Smooth muscle cell (in vitro differentiated cells): ENCODE results near the gene CATSPER3. TPM values are rescaled to one million over a fixed set of nuclear protein-coding genes. Genes with fewer than 3 reads are reported as not detected.

ENCODE experiments used
- DNase-seq: peaks from one replicate; lab custom pipeline; 2025; ENCODE audit not compliant: unreplicated experiment; lab: John Stamatoyannopoulos, UW
- H2AFZ ChIP-seq: fragments of 200-600 bp; sonication (generic); 2 replicates; pipeline ENCODE4 v1.6.0; 2016; ENCODE audit warnings: antibody characterized with exemption, low read depth, mild to moderate bottlenecking
- H3F3A ChIP-seq: fragments of 200-600 bp; sonication (generic); 2 replicates; pipeline ENCODE4 v1.6.0; 2017; ENCODE audit warnings: antibody characterized with exemption, low read depth
- H3K27ac ChIP-seq: fragments of 200-600 bp; sonication (generic); 2 replicates; pipeline ENCODE4 v1.5.1; 2016; ENCODE audit warnings: low read depth, mild to moderate bottlenecking
- H3K27me3 ChIP-seq: fragments of 200-600 bp; sonication (generic); 2 replicates; pipeline ENCODE4 v1.6.1; 2016; ENCODE audit warnings: low read depth, mild to moderate bottlenecking
- H3K36me3 ChIP-seq: fragments of 200-600 bp; sonication (generic); 2 replicates; pipeline ENCODE4 v1.5.1; 2016; ENCODE audit warnings: low read depth
- H3K4me1 ChIP-seq: fragments of 200-600 bp; sonication (generic); 2 replicates; pipeline ENCODE4 v1.5.1; 2016; ENCODE audit warnings: low read depth
- H3K4me2 ChIP-seq: fragments of 200-600 bp; sonication (generic); 2 replicates; pipeline ENCODE4 v1.6.0; 2016; ENCODE audit warnings: mild to moderate bottlenecking
- H3K4me3 ChIP-seq: fragments of 200-600 bp; sonication (generic); 2 replicates; pipeline ENCODE4 v1.5.1; 2016; ENCODE audit warnings: mild to moderate bottlenecking
- H3K79me2 ChIP-seq: fragments of 200-600 bp; sonication (generic); 2 replicates; pipeline ENCODE4 v1.6.0; 2016; ENCODE audit warnings: low read depth, mild to moderate bottlenecking
- H3K9ac ChIP-seq: fragments of 200-600 bp; sonication (generic); 2 replicates; pipeline ENCODE4 v1.6.0; 2016; ENCODE audit warnings: low read depth
- H3K9me3 ChIP-seq: fragments of 200-600 bp; sonication (generic); replicated peaks from 2 replicates; pipeline ENCODE4 v1.5.1; 2016; ENCODE audit warnings: low read depth
- H4K20me1 ChIP-seq: fragments of 200-600 bp; sonication (generic); 2 replicates; pipeline ENCODE4 v1.6.0; 2016; ENCODE audit warnings: low read depth
- WGBS: methylation state at CpG from one replicate; pipeline ENCODE4 v1.1.7; 2016; ENCODE audit warnings: low lambda C conversion rate; 5-methylcytosine and 5-hydroxymethylcytosine counted together
- polyA plus RNA-seq: library from polyadenylated mRNA; unstranded; fragments of >200 nt; fragmentation: Nextera tagmentation; extraction: Ambion mirVana; gene quantifications from 2 replicates; pipeline ENCODE4 v1.2.1, GENCODE V29; 2016
- total RNA-seq: library from RNA; depleted of rRNA; stranded (reverse); fragments of >200 nt; gene quantifications from 2 replicates; pipeline ENCODE4 v1.2.3, GENCODE V29; 2014
- TF ChIP-seq, protein P1 (sequence below): fragments of 200-600 bp; sonication (generic); IDR thresholded peaks from 2 replicates; pipeline ENCODE4 v1.5.1; 2017; ENCODE audit warnings: borderline replicate concordance, mild to moderate bottlenecking, antibody characterized with exemption; ENCODE audit not compliant: insufficient read depth, poor library complexity, severe bottlenecking

CATSPER3 gene
- total and polyA plus RNA-seq, 2 experiments from 2014 or later = not detected

DNA sequence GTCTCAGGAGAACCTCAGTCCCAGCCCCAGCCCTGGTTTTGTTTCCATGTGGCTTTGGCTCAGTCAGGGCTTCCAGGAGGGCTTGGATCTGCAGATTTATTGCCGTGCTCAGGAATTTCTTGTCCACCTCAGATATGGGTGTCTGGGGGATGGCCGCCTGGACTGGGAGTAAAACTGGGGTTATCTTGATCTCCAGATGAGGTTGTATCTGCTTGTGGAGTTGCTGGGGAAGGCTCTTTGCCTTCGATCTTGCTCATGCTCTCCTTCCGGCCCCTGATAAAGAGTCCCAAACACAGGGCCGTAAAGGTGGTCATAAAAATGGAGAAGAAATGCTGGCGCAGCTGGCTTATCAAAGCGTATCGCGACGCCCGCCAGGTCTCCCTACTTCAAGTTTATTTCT lies 84.2 kb downstream of the CATSPER3 start:
- WGBS = 67% methylated on average over 11 of the region's 11 CpGs
- Histone ChIP-seq H3K27me3 (peaks cover 25% of the 10 kb centered on the region), H3K27ac (no peak overlapping the region), H3F3A (no peaks in the 10 kb centered on the region), H3K4me1 (peaks cover 5% of the 10 kb centered on the region), H3K9ac (no peak overlapping the region), H3K36me3 (no peaks in the 10 kb centered on the region), H3K4me2 (no peak overlapping the region), H4K20me1 (no peaks in the 10 kb centered on the region), H3K9me3 (no peaks in the 10 kb centered on the region), H2AFZ (no peak overlapping the region), H3K4me3 (no peak overlapping the region), H3K79me2 (no peaks in the 10 kb centered on the region)
- DNase-seq = no peak
- TF ChIP-seq, protein P1, sequence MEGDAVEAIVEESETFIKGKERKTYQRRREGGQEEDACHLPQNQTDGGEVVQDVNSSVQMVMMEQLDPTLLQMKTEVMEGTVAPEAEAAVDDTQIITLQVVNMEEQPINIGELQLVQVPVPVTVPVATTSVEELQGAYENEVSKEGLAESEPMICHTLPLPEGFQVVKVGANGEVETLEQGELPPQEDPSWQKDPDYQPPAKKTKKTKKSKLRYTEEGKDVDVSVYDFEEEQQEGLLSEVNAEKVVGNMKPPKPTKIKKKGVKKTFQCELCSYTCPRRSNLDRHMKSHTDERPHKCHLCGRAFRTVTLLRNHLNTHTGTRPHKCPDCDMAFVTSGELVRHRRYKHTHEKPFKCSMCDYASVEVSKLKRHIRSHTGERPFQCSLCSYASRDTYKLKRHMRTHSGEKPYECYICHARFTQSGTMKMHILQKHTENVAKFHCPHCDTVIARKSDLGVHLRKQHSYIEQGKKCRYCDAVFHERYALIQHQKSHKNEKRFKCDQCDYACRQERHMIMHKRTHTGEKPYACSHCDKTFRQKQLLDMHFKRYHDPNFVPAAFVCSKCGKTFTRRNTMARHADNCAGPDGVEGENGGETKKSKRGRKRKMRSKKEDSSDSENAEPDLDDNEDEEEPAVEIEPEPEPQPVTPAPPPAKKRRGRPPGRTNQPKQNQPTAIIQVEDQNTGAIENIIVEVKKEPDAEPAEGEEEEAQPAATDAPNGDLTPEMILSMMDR = no peak

DNA sequence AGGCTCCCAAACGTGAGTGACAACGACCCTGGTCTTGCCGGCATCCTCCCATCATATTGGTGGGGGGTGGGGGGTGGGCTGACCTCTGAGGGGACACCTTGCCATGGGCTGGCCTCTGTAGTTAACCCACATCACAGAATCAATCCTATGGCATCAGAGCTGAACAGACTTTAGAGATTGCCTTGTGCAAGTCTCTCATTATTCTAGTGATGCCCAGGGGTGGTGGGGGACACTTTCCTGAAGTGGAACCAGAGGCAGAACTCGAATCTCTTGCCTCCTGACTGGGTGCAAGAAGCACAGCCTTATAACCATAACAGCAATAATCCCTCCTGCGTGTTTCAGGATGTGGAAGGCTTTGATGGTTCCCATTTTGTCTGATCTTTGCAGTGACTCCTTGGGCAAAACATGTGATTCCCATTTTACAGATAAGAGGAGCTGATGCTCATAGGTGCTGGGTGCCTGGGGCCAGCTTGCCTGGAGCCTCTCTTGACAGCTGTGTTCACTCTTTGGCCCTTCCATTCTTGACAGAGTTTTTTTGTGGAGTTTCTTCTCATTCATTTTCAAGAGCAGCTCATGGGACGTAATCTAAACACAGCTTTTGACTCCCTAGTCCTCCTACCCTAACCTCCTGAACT lies 84.9 kb downstream of the CATSPER3 start:
- WGBS = 64% methylated on average over 6 of the region's 6 CpGs
- Histone ChIP-seq H2AFZ (no peak overlapping the region), H3K9ac (no peak overlapping the region), H3K27me3 (peaks cover 25% of the 10 kb centered on the region), H3K4me2 (no peak overlapping the region), H3K4me1 (peaks cover 5% of the 10 kb centered on the region), H3K9me3 (no peaks in the 10 kb centered on the region), H3F3A (no peaks in the 10 kb centered on the region), H4K20me1 (no peaks in the 10 kb centered on the region), H3K36me3 (no peaks in the 10 kb centered on the region), H3K4me3 (no peak overlapping the region), H3K27ac (no peak overlapping the region), H3K79me2 (no peaks in the 10 kb centered on the region)
- DNase-seq = no peak
- TF ChIP-seq, protein P1 = no peak

DNA sequence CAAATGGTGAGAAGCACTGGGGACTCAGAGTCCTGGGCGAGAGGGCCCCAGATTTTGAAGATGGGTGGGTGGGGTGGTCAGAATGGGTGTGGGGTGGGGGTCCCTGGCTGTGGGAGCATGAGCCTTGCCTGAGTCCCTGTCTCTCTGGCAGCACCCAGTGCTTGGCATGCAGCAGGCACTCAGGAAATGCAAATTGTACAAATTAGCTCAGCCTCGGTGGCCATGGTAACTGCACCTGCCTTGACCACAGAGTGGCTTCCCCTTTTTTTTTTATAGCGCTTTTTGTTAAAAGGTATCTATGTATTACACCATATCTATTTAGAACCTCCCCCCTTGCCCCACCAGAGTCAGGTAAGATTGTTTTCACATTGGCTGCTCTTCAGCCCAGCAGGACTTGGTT lies 85.6 kb downstream of the CATSPER3 start:
- Histone ChIP-seq H3K4me2 (no peak overlapping the region), H3K4me1 (peaks cover 5% of the 10 kb centered on the region), H4K20me1 (no peaks in the 10 kb centered on the region), H2AFZ (no peak overlapping the region), H3K9ac (no peak overlapping the region), H3K27ac (no peak overlapping the region), H3K36me3 (no peaks in the 10 kb centered on the region), H3K4me3 (no peak overlapping the region), H3K9me3 (no peaks in the 10 kb centered on the region), H3K79me2 (no peaks in the 10 kb centered on the region), H3F3A (no peaks in the 10 kb centered on the region), H3K27me3 (peaks cover 25% of the 10 kb centered on the region)
- 92% methylated on average over 3 of the region's 3 CpGs for WGBS
- TF ChIP-seq, protein P1 = no peak
- no peak for DNase-seq

DNA sequence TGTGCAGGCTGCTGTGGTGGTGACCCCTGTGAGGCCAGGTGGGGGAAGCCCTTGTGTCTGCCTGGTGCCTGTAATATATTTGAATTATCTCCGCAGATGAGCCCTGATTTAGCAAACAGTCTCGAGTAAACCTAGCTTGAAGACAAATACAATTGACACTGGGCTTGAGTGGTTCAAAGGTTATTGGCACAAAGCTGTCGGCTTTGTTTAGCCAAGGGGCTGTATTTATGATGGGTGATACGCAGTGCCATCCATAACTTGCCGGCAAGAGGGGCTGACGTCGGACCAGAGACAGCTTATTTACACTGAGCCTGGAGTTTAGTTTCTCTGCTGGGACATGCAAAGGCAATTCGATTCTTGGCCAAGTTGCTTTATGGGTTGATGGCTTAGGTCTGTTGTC lies 86.3 kb downstream of the CATSPER3 start:
- no peaks in the 10 kb centered on the region for H4K20me1 ChIP-seq
- no peaks in the 10 kb centered on the region for H3K79me2 ChIP-seq
- WGBS = 85% methylated on average over 8 of the region's 8 CpGs
- H3K27ac ChIP-seq = no peak overlapping the region
- no peak overlapping the region for H3K4me3 ChIP-seq
- H3K4me1 ChIP-seq = peaks cover 5% of the 10 kb centered on the region
- no peak for DNase-seq
- H3K27me3 ChIP-seq = peaks cover 25% of the 10 kb centered on the region
- H2AFZ ChIP-seq = no peak overlapping the region
- no peak overlapping the region for H3K4me2 ChIP-seq
- no peaks in the 10 kb centered on the region for H3F3A ChIP-seq
- no peaks in the 10 kb centered on the region for H3K36me3 ChIP-seq
- no peak overlapping the region for H3K9ac ChIP-seq
- no peaks in the 10 kb centered on the region for H3K9me3 ChIP-seq
- TF ChIP-seq, protein P1 = no peak
